Mesendoderm (in vitro differentiated cells): ENCODE measurements around the gene STAT3.
A peak's percentile ranks its signal among the peaks of the same experiment; 100 is the strongest.
"Not testable (repeated sequence)": the region's sequence is repeated elsewhere in the genome, so short reads cannot be mapped to it uniquely, and the experiment has no call there.

Experiments
- DNase-seq: peaks from one replicate; pipeline ENCODE4 v3.0.0; 2013
- H2AK5ac ChIP-seq: 2 replicates; pipeline ENCODE4 v1.6.1; 2013; ENCODE audit warnings: low read length, inconsistent platforms
- H2BK120ac ChIP-seq: 2 replicates; pipeline ENCODE4 v1.6.1; 2013; ENCODE audit warnings: low read depth, mild to moderate bottlenecking, low read length, moderate library complexity, mixed read lengths
- H2BK15ac ChIP-seq: replicated peaks from 2 replicates; pipeline ENCODE4 v1.6.1; 2013; ENCODE audit warnings: low read depth, mild to moderate bottlenecking, moderate library complexity
- H2BK5ac ChIP-seq: 2 replicates; pipeline ENCODE4 v1.6.1; 2013; ENCODE audit warnings: low read length, inconsistent platforms
- H3K18ac ChIP-seq: 2 replicates; pipeline ENCODE4 v1.6.1; 2013; ENCODE audit warnings: mild to moderate bottlenecking, low read length, mixed read lengths
- H3K23ac ChIP-seq: one replicate; pipeline ENCODE4 v1.6.1; 2013; ENCODE audit warnings: low read length
- H3K27ac ChIP-seq: 2 replicates; pipeline ENCODE4 v1.5.1; 2013; ENCODE audit warnings: low read depth, mild to moderate bottlenecking, inconsistent platforms, low read length, moderate library complexity
- H3K27me3 ChIP-seq: 2 replicates; pipeline ENCODE4 v1.6.1; 2013; ENCODE audit warnings: low read length, control low read depth, mild to moderate bottlenecking, inconsistent platforms; ENCODE audit not compliant: insufficient read depth, poor library complexity
- H3K36me3 ChIP-seq: 2 replicates; pipeline ENCODE4 v1.6.1; 2013; ENCODE audit warnings: low read length, inconsistent platforms; ENCODE audit not compliant: control insufficient read depth, insufficient read depth
- H3K4ac ChIP-seq: one replicate; pipeline ENCODE4 v1.6.1; 2013; ENCODE audit warnings: low read depth, mild to moderate bottlenecking, low read length, moderate library complexity
- H3K4me1 ChIP-seq: 2 replicates; pipeline ENCODE4 v1.6.1; 2013; ENCODE audit warnings: low read depth, low read length, inconsistent platforms; ENCODE audit not compliant: control insufficient read depth
- H3K4me2 ChIP-seq: 2 replicates; pipeline ENCODE4 v1.6.1; 2013; ENCODE audit warnings: low read length
- H3K4me3 ChIP-seq: 2 replicates; pipeline ENCODE4 v1.5.1; 2013; ENCODE audit warnings: mild to moderate bottlenecking, low read length
- H3K56ac ChIP-seq: one replicate; pipeline ENCODE4 v1.6.1; 2013; ENCODE audit warnings: low read length
- H3K79me1 ChIP-seq: 2 replicates; pipeline ENCODE4 v1.6.1; 2013; ENCODE audit warnings: low read length, inconsistent platforms
- H3K79me2 ChIP-seq: 2 replicates; pipeline ENCODE4 v1.6.1; 2013; ENCODE audit warnings: mild to moderate bottlenecking, low read length; ENCODE audit not compliant: control insufficient read depth, insufficient read depth
- H3K9ac ChIP-seq: 2 replicates; pipeline ENCODE4 v1.6.1; 2013; ENCODE audit warnings: low read length, inconsistent platforms
- H4K5ac ChIP-seq: one replicate; pipeline ENCODE4 v1.6.1; 2013; ENCODE audit warnings: low read length
- H4K8ac ChIP-seq: one replicate; pipeline ENCODE4 v1.6.1; 2013; ENCODE audit warnings: low read depth, mild to moderate bottlenecking, control low read depth, low read length, moderate library complexity
- WGBS: extraction: QIAGEN DNeasy Blood & Tissue Kit; methylation state at CpG from one replicate; pipeline ENCODE4 v1.1.7; 2013; ENCODE audit warnings: low lambda C conversion rate, missing lambda C conversion rate; ENCODE audit not compliant: insufficient coverage; ENCODE audit errors: extremely low coverage; 5-methylcytosine and 5-hydroxymethylcytosine counted together

STAT3 gene

DNA sequence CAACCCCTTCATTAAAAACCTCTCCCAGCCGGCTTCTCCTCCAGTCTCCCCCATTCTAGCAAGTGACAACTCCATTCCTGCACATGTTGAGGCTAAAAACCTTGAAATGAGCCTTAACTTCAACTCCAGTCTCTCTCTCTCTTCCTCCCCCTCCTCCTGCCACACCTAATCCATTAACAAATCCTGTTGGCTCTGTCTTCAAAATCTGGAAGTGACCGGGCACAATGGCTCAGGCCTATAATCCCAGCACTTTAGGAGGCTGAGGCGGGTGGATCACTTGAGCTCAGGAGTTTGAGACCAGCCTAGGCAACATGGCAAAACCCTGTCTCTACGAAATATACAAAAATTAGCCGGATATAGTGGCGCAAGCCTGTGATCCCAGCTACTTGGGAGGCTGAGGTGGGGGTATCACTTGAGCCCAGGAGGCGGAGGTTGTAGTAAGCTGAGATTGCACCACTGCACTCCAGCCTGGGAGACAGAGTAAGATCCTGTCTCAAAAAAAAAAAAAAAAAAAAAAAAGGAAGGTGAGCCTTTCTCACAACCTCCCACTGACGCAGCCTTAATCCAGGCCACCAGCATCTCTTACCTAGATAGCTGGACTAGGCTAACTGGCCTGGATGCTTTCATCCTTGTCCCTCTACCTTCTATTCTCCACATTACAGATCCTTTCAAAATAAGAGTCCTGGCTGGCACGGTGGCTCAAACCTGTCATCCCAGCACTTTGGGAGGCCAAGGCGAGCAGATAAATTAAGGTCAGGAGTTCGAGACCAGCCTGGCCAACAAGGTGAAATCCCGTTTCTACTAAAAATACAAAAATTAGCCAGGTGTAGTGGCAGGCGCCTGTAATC lies 21.8 kb downstream of the STAT3 start:
- H3K23ac ChIP-seq, H3K27me3 ChIP-seq, H3K4ac ChIP-seq, H3K18ac ChIP-seq, H2BK120ac ChIP-seq, H3K4me2 ChIP-seq, H2BK5ac ChIP-seq, H3K4me3 ChIP-seq, H3K4me1 ChIP-seq, H2BK15ac ChIP-seq, H3K36me3 ChIP-seq, H3K9ac ChIP-seq, H3K27ac ChIP-seq, H2AK5ac ChIP-seq, H3K56ac ChIP-seq, H4K5ac ChIP-seq, H4K8ac ChIP-seq: not testable (repeated sequence)
- no CpG with 5 or more reads among the region's 13 CpGs for WGBS
- Histone ChIP-seq H3K79me1 (peaks cover 14% of the 10 kb centered on the region), H3K79me2 (peaks cover 24% of the 10 kb centered on the region)
- peak; percentile 74 for DNase-seq

GRCh38 chr17:42365136-42365535 lies 23.1 kb downstream of the STAT3 start:
- no peak overlapping the region for H3K56ac ChIP-seq
- H3K4me3 ChIP-seq, result no peak overlapping the region
- no peak overlapping the region for H2AK5ac ChIP-seq
- no peak overlapping the region for H3K4me2 ChIP-seq
- no peak overlapping the region for H2BK15ac ChIP-seq
- no peak overlapping the region for H3K9ac ChIP-seq
- H3K27ac ChIP-seq, result no peak overlapping the region
- no peak overlapping the region for H3K23ac ChIP-seq
- H3K36me3 ChIP-seq, result no peaks in the 10 kb centered on the region
- no peak overlapping the region for H2BK5ac ChIP-seq
- no peak overlapping the region for H2BK120ac ChIP-seq
- H4K8ac ChIP-seq, result no peak overlapping the region
- no peak for DNase-seq
- H3K4ac ChIP-seq, result no peak overlapping the region
- no peak overlapping the region for H3K18ac ChIP-seq
- no CpG with 5 or more reads among the region's 9 CpGs for WGBS
- H3K27me3 ChIP-seq, result no peaks in the 10 kb centered on the region
- H4K5ac ChIP-seq, result no peak overlapping the region
- peaks cover 18% of the 10 kb centered on the region for H3K79me1 ChIP-seq
- peaks cover 10% of the 10 kb centered on the region for H3K4me1 ChIP-seq
- peaks cover 25% of the 10 kb centered on the region for H3K79me2 ChIP-seq

- H4K5ac ChIP-seq, result no peak overlapping the region
- H2BK15ac ChIP-seq, result no peak overlapping the region
- no peak overlapping the region for H4K8ac ChIP-seq
- H3K4me1 ChIP-seq, result peaks cover 10% of the 10 kb centered on the region
- no peaks in the 10 kb centered on the region for H3K36me3 ChIP-seq
- no peak overlapping the region for H2BK5ac ChIP-seq
- no peak overlapping the region for H2AK5ac ChIP-seq
- no peak overlapping the region for H3K4me3 ChIP-seq
- no peak overlapping the region for H3K9ac ChIP-seq
- H3K18ac ChIP-seq, result no peak overlapping the region
- H2BK120ac ChIP-seq, result no peak overlapping the region
- no CpG with 5 or more reads among the region's 7 CpGs for WGBS
- no peak overlapping the region for H3K4me2 ChIP-seq
- no peak overlapping the region for H3K27ac ChIP-seq
- no peaks in the 10 kb centered on the region for H3K27me3 ChIP-seq
- no peak overlapping the region for H3K56ac ChIP-seq
- peaks cover 27% of the 10 kb centered on the region for H3K79me2 ChIP-seq
- peaks cover 18% of the 10 kb centered on the region for H3K79me1 ChIP-seq
- no peak overlapping the region for H3K4ac ChIP-seq
- H3K23ac ChIP-seq, result no peak overlapping the region
- DNase-seq, result no peak
Observed at GRCh38 chr17:42363767-42364585, 24.3 kb downstream of the STAT3 start.

GRCh38 chr17:42363231-42363630 lies 25.0 kb downstream of the STAT3 start:
- DNase-seq, result no peak
- no peak overlapping the region for H3K9ac ChIP-seq
- H3K79me1 ChIP-seq, result peaks cover 18% of the 10 kb centered on the region
- H3K4ac ChIP-seq, result no peak overlapping the region
- H3K79me2 ChIP-seq, result peaks cover 27% of the 10 kb centered on the region
- H2BK5ac ChIP-seq, result no peak overlapping the region
- no peak overlapping the region for H2BK120ac ChIP-seq
- no peak overlapping the region for H3K4me2 ChIP-seq
- H3K4me1 ChIP-seq, result peaks cover 10% of the 10 kb centered on the region
- H4K8ac ChIP-seq, result no peak overlapping the region
- H3K23ac ChIP-seq, result no peak overlapping the region
- no peak overlapping the region for H4K5ac ChIP-seq
- no peak overlapping the region for H3K27ac ChIP-seq
- H2AK5ac ChIP-seq, result no peak overlapping the region
- H3K27me3 ChIP-seq, result no peaks in the 10 kb centered on the region
- H2BK15ac ChIP-seq, result no peak overlapping the region
- H3K56ac ChIP-seq, result no peak overlapping the region
- no CpG with 5 or more reads among the region's 1 CpG for WGBS
- H3K4me3 ChIP-seq, result no peak overlapping the region
- H3K36me3 ChIP-seq, result no peaks in the 10 kb centered on the region
- no peak overlapping the region for H3K18ac ChIP-seq

DNA sequence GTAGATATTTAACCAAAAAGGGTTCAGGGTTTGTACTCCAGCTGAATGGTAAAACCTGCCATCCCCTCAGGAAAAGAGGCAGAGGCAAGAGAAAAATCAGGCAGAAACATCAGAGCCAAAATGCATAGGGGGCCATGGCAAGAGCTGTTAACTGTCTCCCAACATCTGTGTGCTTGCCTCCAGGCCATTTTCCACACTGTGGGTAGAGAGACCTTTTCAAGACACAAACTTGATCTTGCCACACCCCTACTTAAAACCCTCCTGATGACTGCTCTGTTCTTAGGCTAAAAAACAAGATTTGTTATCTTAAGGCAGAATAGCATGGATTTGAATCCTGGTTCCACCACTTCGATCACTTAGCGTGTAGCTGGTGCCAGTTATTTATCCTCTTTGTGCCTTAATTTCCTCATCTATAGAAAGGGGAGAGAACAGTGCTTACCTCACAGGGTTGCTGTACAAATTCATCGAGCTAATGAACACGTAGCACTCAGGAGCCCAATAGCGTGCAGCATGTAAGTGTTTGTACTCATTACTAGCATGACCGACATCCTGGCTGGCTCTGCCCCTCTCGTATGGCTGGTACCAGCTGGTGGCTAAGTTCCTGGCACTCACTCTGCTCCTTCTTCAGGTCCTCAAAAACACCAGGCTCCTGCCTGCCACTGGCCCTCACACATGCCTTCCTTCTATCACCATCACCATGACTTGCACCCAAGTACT lies 25.8 kb downstream of the STAT3 start:
- no peak overlapping the region for H3K4me3 ChIP-seq
- no peak overlapping the region for H4K5ac ChIP-seq
- no peaks in the 10 kb centered on the region for H3K36me3 ChIP-seq
- H3K79me1 ChIP-seq, result peaks cover 17% of the 10 kb centered on the region
- no CpG with 5 or more reads among the region's 7 CpGs for WGBS
- H3K4me2 ChIP-seq, result no peak overlapping the region
- H2AK5ac ChIP-seq, result no peak overlapping the region
- no peak overlapping the region for H4K8ac ChIP-seq
- H2BK120ac ChIP-seq, result no peak overlapping the region
- H3K23ac ChIP-seq, result no peak overlapping the region
- H3K79me2 ChIP-seq, result peaks cover 26% of the 10 kb centered on the region
- H3K27ac ChIP-seq, result no peak overlapping the region
- peaks cover 10% of the 10 kb centered on the region for H3K4me1 ChIP-seq
- H3K18ac ChIP-seq, result no peak overlapping the region
- H3K4ac ChIP-seq, result no peak overlapping the region
- H3K9ac ChIP-seq, result no peak overlapping the region
- H3K56ac ChIP-seq, result no peak overlapping the region
- DNase-seq, result no peak
- no peaks in the 10 kb centered on the region for H3K27me3 ChIP-seq
- no peak overlapping the region for H2BK15ac ChIP-seq
- no peak overlapping the region for H2BK5ac ChIP-seq
